Islet precursor cell (in vitro differentiated cells): Measurements from ENCODE around the gene TPRG1L.

Experiments
- DNase-seq: peaks from one replicate; pipeline ENCODE4 v3.0.0-alpha.2; 2018

TPRG1L gene

DNA sequence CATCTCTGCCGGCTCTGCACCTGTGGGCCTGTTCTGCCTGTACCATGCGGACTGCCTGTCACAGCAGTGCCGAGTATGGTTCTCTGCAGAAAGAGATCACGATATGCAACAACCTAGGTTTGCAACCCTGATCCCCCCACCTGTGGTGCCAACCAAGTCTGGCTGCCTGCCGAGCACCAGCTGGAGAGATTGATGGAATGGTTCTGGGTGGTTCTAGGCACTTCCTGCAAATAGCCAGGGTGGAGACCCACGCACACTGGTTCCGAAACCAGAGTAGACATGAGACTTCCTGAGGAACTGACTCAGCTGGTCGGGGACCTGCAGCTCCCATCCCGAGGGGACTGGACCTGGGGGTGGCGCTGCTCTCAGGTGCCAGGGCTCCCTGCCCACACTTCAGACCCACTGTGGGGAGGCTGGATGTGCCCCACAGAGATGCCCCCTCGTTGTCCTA is 5.4 kb downstream of the TPRG1L start:
- no peak for DNase-seq

DNA sequence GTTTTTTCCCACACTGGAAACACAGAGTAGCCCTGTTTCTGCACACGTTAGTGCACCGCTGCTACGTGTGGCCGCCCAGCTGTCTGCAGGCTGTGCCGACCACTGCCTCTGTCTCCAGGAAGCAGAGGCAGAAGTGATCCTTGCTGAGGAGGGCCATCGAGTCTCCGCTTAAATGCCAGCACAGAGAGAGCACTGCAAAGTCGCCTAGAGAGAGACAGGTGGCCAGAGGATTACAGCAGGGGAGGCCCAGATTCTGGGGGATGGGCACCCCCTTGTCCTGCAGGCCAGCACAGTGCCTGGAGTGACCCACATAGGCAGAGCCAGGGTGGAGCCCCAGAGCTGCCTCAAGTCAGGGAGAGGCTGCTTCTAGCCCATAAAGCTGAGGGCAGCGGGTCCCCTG is 6.1 kb downstream of the TPRG1L start:
- no peak for DNase-seq

DNA sequence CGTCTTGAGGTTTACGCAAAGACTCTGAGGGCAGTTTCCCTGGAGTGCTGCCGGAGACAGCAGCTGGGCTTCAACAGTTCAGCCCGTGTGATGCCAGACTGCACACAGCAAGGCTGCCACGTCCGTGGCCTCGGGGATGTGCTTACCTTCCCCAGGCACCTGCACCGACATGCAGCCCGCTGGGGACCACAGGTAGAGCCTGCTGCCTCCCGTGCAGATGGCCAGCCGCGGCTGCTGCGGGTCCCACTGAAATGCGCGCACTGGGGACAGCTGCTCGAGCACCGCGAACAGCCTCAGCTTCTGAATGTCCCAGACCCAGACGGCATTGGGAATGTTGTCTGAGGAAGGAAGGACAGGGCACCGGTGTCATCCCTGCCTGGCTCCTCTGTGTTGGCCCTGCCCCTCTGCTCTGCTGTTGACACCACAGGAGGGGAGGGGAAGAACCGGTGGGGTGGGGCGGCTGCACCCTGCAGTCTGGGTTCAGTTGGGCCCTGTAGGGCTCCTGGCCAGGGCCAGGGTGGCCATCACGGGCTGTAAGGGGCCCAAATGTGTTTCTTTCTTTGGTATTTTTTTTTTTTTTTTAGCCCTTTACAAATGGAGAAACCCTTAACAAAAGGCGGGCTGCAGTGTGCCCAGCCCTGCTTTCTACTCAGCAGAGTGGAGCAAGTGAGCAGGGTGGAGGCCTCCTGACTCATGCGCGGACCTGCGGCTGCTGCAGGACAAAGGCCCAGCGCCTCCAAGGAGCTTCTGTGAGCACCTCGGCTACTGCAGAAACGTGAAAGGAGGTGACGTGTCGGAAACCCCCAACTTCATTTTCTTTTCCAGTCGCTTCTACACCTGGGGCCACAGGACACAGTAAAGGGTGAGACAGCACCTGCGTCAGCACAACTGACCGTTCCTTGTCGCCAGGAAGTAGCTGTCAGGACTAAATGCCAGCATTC is 6.8 kb downstream of the TPRG1L start:
- DNase-seq, result no peak

DNA sequence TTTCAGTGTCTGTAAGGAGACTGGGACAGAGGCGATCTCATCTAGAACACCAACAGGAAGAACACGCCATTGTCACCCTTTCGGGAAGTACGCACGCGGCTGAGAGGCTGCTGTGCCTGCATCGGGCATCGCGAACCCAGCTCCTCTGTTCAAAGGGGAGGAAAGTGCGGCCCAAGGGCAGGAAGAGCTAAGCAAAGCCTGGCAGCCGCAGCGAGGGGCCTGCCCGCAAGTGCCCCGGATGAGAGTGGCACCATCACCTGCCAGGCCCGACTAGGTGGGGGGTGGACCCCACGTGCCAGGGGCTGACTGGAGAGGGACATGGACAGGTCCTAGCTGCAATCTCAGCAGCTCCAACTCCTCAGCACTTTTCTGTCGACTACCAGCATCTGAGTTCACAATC is 7.5 kb downstream of the TPRG1L start:
- DNase-seq, result no peak

DNA sequence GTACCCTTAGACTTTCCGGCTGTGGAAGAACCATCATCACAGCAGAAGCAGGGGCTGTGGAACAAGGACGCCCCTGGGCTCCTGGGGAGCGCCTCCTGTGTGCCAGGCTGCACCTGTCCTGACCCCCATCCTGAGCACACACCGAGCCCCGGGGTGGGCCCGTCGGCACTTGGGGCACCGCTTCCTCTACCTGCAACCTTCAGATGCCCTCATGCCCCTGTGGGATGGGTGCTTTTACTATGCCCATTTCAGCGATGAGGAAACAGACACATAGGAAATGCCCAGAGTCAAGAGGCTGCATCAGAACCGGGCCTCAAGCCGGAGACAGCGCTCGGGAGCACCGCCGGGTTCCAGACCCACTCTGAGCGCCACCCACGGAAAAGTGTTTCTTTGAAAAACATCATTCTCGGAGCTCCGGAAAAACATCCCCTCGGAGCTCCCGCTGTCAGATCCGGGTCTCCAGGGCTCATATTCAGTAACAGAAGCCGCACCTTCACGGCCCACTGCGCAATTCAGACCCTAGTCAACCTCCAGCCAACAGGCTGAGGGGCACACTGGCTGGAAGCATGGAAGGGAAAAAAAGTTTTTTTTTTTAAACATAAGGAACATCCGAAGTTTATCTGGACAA is 8.0 kb downstream of the TPRG1L start:
- DNase-seq, result no peak

DNA sequence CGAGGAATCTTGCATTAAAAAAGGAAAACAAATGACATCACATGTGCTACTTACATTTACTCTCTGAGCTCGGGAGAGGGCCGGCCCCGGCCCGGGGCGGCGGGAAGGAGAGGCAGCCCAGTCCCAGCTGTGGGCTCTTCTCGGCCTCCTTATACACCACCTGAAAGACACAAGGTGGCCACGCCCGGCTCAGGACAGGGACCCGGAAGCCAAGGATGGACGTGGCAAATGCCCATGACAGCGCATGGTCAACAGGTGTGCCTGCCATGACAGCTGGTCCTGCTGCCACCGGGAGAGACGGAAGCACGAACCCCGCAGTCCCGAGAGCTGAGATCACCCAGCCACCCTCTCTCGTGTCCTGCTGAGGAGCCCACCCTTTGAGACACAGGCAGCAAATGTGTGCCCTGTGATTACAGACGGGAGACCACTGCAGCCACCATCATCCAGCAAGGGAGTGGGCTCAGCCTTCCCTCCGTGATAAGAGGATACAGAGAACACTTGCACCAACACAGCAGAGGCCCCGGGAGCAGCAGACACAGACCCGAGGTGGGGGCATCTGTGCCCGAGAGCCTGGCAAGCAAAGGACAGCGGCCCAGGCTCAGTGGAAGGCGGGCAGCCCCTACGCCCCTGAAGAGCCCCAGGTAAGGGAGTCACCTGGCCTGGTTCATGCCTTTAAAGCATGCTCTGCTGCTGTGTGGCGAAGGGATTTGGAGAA is 8.7 kb downstream of the TPRG1L start:
- no peak for DNase-seq

GRCh38 chr1:3634059-3634800 is 9.4 kb downstream of the TPRG1L start:
- no peak for DNase-seq

GRCh38 chr1:3636080-3636479 is 11.3 kb downstream of the TPRG1L start:
- no peak for DNase-seq

- no peak for DNase-seq
Measured at GRCh38 chr1:3636531-3636930, 11.7 kb downstream of the TPRG1L start.

DNA sequence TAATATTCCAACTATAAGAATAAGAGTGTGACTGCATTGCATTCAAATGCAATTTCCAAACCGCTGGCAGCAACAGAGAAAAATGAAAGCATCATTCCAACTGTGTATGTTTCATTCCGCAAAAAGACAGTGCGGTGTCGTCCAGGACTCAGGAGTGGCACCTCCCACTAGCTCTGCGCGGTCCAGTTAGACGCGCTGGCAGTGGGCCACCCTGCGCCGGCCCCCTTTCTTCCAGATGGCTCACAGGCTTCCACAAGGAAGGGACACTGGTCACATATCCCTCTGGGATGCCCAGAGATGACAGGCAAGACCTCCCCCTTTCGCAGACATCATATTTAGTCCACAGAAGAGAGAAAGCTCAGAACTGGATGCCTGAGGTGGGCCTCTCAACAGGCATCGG is 13.2 kb downstream of the TPRG1L start:
- no peak for DNase-seq

DNA sequence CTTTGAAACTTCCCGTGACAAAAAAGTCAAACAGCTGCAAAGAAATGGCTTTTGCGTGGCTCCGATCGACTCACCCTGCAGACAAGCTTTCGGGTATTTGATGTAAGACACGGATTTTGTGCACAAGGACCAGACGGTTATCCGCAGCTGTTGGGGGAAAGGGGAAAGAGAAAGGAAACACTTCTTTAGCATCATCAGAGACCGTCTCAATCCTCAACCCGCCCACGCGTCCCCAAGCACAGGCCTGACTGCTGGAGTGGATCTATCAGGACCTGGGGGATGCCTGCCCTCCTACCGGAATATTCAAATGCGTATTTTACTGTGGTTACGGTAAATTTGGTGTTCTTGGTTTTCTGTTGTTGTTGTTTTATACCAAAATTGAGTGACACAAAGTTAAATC is 13.9 kb downstream of the TPRG1L start:
- no peak for DNase-seq

- no peak for DNase-seq
Measured at GRCh38 chr1:3639397-3639911, 14.6 kb downstream of the TPRG1L start.

- DNase-seq, result no peak
Measured at GRCh38 chr1:3640121-3640837, 15.5 kb downstream of the TPRG1L start.

DNA sequence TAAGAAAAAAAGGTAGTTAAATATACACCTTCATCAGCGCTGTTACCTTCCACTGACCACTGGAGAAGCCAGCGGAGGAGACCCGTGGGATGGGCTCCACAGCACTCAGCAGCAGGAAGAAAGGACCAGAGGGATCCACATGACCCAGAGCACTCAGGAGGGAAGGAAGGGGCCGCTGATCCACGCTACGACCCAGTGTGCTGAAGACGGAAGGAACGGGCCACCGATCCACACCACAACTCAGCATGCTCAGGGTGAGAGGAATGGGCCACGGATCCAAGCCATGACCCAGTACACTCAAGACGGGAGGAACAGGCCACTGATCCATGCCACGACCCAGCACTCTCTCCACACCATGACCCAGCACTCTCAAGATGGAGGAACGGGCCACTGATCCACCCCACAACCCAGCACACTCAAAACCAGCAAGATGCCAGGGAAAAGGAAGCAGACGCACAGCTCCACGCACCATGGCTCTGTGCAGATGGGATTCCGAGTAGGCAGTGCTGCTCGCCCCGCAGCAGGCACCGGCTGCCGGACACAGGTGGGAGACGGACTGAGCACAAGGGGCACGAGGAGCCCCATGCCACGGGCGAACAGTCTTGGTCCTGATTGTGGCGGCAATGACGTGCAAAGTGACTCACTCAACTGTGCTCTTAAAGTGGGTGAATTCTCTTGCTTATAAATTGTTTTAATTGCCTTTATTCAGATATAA is 16.4 kb downstream of the TPRG1L start:
- DNase-seq, result no peak

DNA sequence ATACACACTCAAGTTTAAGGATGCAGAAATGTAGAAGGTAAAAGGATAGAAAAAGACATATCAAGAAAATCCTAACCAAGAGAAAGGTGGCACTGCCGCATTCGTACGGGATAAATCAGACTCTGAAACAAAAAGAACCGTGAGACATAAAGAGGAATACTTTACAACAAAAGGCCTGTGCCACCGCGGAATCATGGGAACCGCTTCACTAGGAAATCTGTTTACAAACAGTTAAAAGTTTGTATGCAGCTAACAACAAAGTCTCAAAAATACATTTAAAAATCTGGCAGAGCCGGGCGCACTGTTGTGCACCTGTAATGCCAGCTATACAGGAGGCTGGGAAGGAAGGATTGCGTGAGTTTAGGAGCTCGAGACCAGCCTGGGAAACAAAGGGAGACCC is 17.0 kb downstream of the TPRG1L start:
- no peak for DNase-seq

- DNase-seq, result no peak
Measured at GRCh38 chr1:3642919-3643675, 18.3 kb downstream of the TPRG1L start.

DNA sequence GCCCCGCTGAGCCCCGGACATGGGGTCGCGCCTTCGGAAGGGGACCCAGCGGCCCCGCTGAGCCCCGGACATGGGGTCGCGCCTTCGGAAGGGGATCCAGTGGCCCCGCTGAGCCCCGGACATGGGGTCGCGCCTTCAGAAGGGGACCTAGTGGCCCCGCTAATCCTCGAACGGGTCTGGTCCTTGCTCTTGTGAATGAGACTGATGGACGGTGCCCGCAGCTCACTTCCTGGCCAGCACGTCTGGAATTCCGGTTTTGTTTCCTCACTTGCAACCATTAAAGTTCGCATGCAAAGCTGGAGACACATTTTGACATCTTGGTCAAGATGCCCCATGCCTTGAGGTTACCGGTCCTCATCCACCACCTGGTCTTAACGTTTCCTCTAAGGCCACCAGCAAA is 19.5 kb downstream of the TPRG1L start:
- no peak for DNase-seq

- no peak for DNase-seq
Measured at GRCh38 chr1:3645247-3645646, 20.4 kb downstream of the TPRG1L start.

DNA sequence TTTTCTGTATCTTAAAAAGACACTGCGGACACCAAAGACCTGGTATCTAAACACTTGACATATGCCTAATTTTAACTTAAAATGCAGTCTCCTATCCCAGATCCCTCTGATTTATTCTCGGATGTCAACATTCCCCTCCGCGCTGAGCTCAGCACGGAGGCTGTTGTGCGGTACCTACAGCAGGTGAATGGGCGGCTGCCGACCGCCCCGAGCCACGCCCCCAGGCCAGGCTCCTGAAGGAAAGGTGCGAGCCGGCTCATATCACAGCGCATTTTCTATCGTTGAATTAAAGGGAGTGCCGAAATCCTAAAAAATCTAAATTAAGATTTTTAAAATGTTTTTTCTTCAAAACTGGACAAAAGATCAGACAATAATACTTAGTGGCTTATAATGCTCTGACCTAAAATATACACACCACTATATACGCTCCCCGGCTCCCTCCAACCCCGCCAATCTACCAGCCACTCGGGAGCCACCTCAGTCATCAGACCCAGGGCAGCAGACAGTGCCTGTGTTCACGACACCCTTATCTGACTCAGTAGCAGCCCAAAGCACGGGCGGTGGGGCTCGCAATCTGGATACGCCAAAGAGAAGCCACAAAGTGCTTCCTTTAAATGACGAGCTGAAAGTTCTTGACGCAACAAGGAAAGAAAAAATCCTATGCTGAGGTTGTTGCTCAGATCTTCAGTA is 21.0 kb downstream of the TPRG1L start:
- DNase-seq, result no peak

DNA sequence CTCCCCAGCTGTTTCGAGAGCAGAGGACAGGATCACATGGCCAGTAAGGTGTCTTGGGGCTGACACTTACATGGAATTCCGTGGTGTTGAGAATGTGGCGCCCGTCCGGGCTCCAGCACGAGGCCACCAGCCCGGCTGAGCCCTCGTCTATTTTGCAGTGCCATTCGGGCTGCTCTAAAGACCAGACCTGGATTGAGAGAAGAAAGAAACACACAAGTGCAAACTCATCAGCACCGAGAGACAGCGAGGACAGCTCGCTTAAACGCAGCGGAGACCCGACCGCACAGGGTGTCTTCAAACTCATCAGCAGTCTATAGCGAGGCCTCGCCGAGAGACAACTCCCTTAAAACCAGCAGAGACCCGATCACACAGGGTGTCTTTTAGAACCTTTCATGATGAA is 21.8 kb downstream of the TPRG1L start:
- DNase-seq, result no peak
